NCI-H2196 treated with DMSO at 0.1 percent for 48 hours (cell line): Measurements from ENCODE around the gene ANXA8L1.
"Not testable (repeated sequence)": the region's sequence is repeated elsewhere in the genome, so short reads cannot be mapped to it uniquely, and the experiment has no call there.

ENCODE experiments used
- DNase-seq: peaks from one replicate; lab custom pipeline; 2025; ENCODE audit not compliant: unreplicated experiment; lab: John Stamatoyannopoulos, UW

Gene ANXA8L1

GRCh38 chr10:46396441-46397279, 21.1 kb downstream of the ANXA8L1 start:
- not testable (repeated sequence) for DNase-seq

DNA sequence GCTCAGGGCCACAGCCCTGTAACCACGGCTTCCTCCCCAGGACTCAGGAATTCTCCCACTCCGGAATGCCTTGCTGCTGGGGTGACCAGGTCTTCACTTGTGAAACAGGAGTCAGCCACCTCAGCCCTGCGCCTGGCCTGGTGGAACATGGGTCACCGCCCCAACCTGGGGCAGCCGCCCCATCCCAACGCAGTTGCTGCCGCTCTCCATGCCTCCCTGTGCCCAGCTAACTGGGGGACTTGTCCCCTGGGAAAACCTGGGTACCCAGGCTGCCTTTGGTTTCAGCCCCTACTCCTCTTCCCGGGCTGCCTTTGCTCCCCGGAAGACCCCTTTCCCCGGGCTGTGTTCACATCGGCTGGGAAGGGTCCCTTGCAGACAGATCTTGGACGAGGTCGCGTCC, 22.2 kb downstream of the ANXA8L1 start:
- DNase-seq, result not testable (repeated sequence)

DNA sequence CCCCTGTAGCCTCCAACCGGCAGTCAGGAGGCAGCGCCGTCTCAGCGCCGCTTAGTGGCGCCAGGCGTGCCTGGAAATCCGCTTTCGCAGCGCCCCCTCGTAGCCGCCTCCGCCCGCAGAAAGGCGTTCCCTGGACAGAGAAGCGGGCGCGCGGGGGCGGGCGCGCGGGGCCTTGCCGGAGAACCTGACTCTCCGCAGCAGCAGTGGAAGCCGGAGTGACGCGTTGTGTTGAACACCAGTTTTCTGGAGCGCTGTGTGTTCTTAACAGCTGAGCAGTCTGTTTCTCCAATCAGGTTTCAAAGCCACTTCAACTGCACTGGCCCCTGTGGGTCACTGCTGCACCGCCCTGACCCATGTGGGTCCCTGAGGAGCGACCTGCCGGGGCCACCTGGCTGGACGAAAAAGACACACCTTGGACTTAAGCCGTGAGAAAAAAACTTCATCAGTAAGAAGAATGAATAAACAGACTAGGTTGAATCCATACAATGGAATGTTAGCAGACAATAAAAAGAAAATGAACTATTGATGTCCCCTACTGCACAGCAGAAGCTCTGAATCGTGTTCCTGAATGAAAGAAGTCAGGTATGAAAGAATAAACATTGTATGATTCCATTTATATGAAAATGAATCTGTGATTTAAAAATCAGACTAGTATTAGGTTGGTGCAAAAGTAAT, 22.8 kb downstream of the ANXA8L1 start:
- DNase-seq, result not testable (repeated sequence)

DNA sequence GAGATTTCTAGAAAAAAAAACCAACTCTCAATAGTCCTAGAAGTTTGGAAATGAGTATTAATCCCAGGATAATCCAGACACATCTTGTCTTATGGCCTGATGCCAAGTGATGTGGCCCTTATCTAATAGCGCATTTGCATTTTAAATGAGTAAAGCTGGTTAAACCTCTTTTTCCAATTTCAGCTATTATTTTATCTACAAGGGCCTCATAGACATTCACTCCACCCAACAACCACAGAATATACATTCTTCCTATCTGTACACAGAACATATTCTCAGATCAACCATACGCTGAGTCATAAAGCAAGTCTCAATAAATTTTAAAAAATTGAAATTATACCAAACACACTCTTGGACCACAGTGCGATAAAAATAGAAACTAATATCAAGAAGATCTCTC, 34.0 kb downstream of the ANXA8L1 start:
- not testable (repeated sequence) for DNase-seq

- not testable (repeated sequence) for DNase-seq
Measured at GRCh38 chr10:46411123-46411522, 35.5 kb downstream of the ANXA8L1 start.

DNA sequence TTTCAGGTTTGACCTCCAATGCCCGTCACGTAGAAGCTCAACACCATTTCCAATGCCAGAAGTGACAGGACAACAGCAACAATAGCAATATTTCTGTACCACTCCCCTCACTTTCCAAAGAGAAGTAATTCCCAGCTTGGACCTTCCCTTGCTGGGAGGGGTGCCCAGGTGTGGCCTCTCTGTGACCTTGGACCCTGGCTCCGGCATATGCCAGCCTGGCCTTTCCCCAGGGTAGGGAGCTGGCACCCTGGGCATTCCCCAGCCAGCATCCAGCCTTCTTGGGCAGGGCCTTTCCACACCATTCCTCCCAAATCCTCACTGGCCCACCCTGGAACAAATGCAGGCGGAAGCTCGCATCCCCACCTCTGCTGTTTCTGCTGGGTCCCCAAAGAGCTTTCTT, 37.1 kb downstream of the ANXA8L1 start:
- not testable (repeated sequence) for DNase-seq

- not testable (repeated sequence) for DNase-seq
Measured at GRCh38 chr10:46415291-46415690, 39.7 kb downstream of the ANXA8L1 start.

- not testable (repeated sequence) for DNase-seq
Measured at GRCh38 chr10:46418283-46418682, 42.7 kb downstream of the ANXA8L1 start.

- not testable (repeated sequence) for DNase-seq
Measured at GRCh38 chr10:46419570-46420379, 44.2 kb downstream of the ANXA8L1 start.

DNA sequence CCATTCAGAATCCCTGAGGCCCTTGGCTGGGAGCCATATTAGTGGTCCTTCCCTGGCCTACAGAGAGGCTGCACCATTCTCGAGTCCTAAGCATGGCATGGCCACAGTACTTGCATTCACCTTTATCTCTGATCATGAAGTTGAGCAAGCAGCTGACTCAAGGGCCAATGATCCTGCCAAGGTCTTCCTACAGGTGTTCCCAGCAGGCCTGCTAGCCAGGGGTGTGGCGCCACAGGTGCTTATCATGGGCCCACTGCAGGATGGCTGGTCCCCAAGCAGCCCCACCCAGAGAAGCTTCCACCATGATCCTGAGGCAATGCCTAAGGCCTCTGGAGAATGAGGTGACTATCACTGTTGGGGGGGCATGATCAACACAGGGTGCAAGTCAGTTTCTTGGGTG, 48.0 kb downstream of the ANXA8L1 start:
- DNase-seq, result not testable (repeated sequence)

- DNase-seq, result not testable (repeated sequence)
Measured at GRCh38 chr10:46440942-46441341, 65.4 kb downstream of the ANXA8L1 start.
